ENCODE data around the gene NR1H3.

NR1H3 gene

DNA sequence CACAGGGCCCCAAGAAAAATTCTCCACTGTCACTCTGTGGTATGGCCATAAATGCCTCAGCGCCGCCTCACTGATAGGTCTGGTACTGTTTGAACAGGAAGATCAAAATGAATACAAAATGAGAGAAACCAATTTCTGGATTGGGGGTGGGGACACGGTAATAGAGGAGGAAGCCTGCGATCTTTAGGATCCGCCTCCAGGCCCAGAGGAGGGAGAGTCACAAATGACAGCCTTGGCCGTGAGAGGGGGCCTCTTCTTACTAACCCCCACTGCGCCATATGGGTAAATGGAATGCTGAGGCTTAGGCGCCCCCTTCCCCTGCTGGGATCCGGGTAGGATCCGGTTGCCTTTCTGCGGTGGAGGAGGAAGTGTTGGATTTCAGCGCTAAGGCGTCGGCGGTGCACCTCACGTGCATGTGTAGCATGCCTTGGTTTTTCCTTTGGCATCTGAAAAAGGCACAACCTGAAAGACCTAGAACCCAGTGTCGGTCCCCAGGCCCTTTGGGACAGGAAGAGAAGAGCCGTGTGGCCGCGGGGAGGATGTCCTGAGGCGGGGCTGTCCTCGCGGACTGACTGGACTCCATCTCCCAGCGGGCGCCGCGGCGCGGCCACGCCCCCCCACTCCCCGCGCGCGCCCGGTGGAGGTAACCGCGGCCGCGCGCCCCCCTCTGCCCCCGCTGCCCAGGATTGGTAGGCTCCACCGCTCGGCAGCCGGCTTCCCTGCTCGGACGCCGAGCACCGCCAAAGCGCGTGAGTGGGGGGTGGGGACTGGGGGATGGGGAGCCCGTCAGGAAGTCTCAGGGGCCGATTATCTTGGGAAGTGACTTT lies 11.4 kb downstream of the NR1H3 start:
- peak in 57 of 58 donors; percentile 38 to 98 (median 87) for DNase-seq

DNA sequence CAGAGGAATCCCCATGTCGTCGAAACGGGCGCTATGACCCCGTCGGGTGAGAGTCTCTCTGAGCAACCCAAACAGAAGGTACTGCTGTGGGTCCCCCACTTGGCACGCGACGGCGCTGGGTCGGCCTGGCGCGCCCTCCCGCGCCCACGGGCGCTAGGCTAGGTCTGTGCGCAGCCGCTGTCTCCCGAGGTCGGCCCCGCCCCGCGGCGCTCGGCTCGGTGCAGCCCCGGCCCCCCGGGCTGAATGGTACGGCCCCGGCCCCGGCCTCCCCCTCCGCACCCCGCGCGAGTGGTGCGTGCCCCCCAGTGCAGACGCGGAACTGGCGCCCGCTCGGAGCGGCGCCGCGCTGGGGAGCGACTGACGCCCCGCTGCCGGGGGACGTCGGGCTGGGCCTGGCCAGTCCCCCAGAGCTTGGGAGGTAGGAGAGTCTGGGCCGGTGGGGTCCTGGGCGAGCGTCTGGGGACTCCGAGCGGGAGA lies 12.1 kb downstream of the NR1H3 start, which contains the start of gene MADD:
MADD (plus strand) TSS at position 305 of the 477 bp plus-strand sequence.
- DNase-seq: peak in 57 of 58 donors; percentile 36 to 96 (median 87)

DNA sequence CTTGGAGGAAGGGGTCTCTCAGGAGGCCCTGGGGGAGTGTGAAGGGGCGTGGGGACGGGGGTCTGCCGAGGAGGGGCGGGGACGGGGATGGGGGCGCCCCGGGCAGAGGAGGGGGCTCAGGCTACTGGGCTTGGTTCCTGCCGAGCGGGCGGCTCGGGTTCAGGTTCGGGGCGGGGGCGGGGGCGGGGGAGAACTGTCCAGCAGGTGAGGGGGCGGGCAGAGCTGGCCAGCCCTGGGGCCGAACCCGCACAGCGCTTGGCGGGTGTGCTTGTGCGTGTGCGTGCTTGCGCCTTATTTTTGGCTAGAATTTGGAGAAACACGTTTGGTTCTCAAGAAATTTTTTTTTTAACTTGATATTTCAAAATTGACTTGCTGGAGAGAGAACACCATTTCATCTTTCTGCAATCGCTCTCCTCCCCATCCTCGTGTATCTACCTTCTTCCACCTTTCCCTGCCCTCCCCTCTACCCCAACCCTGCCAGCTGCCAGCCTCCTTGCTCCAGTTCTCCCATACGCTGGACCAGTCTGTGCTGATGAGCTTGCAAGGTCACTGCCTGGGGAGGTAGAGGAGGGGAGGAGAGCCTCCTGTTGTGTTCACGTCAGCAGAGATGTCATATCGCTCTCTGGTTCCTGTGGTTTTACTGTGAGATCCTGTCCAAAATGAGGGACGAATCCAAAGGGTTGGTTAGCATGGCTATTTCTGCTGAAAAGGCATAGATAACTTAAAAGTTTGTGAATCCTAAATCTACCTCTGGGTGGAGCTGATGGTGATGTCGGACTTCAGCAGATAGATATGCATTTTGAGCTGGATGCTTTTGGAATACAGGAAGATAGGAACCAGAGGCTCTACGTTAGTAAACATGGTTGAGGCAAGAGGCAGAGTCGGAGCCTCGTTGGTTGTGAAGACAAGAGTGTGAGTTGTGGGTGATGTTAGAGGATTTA lies 12.8 kb downstream of the NR1H3 start:
- DNase-seq: peak in 26 of 58 donors; percentile 7 to 60 (median 23)

DNA sequence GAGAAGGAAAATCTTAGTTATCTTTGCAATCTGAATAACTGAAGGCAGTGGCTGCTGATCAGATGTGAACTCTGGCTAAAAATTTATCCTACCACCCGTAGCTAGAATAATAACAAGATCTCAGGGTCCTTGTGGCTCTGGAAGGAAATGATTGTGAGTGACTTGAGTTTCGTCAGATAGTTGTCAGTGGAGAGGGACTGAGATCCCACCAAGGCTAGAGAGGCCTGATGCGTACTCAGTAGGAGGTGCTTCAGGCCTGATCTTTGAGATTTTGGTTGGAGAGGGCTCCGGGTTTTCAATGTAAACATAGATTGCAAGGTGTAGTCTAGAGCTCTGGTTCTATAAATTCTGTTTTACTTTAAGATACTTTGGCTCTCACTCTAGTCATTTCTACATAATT lies 13.5 kb downstream of the NR1H3 start:
- DNase-seq: no peak

DNA sequence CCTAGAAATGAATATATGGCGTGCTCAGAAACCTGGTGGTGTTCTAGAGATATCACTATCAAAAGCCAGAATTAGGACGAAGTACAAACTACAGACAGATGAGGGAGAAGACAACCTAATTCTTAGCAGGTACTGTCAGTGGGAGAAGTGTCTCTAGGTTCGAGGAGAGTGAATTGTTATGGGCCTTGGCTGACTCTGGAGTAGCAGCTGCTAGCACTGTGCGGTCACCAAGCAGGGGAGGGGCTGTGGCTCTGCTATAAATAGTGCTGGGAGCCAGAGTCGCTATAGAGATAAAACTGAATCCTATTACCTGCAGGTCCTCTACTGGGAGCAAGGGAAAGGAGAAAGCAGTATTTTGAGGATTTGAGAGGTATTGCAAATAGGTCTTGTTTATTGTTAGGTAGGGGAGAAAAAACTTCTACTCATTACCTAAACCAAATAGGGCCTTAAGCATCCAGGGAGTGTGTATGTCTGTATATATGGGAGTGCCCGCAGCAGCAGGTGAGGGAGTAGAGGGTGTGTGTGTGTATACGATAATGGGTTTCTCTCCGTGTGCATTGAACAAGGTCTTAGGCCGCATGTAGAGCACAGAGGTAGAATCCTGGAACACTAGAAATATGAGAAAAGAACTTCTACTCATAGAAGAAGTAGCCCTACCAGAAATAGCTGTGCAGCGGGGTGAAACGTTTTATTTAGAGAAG lies 14.3 kb downstream of the NR1H3 start:
- DNase-seq: peak in 14 of 58 donors; percentile 4 to 35 (median 19)

DNA sequence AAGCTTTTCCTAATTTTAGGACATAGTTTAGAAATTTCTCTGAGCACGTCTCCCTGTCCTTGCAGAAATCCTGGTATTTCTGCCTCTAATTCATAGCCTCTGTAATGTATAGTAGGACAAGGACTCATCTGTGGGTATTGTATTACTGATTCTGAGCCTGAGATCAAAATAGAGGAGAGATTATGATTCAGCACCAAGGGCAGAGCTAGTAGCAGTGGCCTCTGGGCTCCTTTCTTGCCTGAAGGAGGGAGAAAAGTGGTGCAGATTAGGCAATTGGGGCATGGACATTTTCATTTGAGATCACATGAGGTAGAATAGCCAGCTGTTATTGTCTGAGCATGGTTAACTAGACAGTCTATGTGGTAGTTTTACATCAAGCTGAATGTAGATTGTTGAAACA lies 14.9 kb downstream of the NR1H3 start:
- DNase-seq: no peak

DNA sequence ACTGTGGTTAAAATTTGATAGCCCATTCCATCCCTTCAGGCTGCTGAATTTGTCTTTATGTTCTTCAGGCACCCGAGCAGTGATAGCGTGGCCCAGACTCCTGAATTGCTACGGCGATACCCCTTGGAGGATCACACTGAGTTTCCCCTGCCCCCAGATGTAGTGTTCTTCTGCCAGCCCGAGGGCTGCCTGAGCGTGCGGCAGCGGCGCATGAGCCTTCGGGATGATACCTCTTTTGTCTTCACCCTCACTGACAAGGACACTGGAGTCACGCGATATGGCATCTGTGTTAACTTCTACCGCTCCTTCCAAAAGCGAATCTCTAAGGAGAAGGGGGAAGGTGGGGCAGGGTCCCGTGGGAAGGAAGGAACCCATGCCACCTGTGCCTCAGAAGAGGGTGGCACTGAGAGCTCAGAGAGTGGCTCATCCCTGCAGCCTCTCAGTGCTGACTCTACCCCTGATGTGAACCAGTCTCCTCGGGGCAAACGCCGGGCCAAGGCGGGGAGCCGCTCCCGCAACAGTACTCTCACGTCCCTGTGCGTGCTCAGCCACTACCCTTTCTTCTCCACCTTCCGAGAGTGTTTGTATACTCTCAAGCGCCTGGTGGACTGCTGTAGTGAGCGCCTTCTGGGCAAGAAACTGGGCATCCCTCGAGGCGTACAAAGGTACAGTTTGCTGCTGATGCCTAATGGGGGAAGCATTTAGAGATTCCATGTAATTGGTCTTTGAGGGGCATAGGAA lies 16.9 kb downstream of the NR1H3 start:
- DNase-seq: no peak

DNA sequence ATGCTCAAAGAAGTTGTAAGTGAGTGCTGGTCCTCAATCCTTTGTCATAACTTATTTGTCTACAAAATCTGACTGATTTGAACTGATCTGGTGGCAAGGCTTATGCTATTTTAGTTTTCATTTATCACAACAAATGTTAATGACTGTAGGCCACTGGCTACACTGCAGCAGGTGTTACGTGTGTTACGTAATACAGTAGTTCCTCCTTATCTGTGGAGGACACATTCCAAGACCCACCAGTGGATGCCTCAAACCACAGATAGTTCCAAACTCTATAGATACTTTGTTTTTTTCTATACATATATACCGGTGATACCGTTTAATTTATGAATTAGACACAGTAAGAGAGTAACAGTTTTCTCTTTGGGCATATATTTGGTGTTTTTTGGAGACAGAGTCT lies 19.1 kb downstream of the NR1H3 start:
- no peak for DNase-seq

DNA sequence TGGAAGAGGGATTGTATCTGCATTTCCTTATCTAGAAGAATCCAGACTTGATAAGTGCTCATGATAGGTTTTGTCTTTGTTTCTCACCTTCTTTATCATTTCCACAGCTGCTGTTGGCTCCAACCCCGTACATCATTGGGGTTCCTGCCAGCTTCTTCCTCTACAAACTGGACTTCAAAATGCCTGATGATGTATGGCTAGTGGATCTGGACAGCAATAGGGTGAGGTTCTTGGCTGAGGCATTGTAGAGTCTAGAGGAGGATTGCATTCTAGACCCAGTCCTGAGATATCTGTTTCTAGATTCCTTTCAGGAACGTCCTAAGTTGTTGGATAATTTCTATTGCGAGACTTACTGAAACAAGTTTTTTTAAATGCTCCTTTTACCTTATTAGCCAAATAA lies 20.3 kb downstream of the NR1H3 start:
- no peak for DNase-seq

DNA sequence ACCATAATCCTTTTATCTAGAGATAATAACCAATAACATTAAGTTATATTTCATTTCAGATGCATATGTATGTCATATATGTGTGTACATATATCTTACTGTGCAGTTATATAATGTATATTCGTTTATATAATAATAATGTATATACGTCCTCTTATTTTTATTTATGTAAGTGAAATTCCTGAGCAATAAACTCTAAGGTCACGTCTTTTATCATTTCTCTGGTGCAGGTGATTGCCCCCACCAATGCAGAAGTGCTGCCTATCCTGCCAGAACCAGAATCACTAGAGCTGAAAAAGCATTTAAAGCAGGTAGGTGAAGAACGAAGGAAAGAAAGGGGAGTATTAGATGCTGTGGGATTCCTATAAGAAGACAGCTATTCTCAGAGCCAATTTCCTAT lies 21.0 kb downstream of the NR1H3 start:
- no peak for DNase-seq

DNA sequence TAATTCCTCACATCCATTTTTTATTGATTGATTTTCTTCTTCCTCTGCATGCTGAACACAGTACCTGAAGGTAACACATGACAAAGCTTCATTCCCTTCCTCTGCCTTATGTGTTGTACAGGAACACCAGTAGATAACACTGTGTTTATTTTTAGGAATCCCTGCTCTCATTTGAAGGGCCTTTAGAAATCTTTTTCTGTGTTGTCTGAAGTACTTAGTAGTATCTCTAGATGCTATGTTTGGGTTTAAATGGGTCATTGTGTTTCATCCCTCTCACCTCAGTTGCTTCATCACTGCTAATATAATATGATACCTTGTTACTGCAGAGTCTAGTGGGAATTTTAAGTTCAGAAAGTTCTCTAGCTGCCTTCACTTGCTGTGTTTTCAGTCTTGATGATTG lies 22.3 kb downstream of the NR1H3 start:
- DNase-seq: no peak

DNA sequence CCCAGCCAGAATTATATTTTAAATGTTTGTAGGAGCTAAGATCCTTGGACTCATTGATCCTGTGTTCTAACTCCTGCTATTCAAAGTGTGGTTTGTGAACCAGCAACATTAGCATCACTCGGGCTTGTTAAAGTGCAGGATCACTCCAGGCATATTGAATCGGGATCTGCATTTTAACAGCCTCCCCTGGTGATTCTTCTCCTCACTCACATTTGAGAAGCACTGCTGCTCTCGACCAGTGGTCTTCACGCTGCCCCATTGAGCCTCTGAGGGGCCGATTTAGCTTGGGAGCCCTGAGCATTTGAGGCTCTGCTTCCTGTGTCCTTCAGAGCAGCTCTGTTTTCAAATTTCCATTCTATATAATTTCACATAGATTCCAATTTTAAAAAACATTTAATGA lies 23.1 kb downstream of the NR1H3 start:
- DNase-seq: no peak

DNA sequence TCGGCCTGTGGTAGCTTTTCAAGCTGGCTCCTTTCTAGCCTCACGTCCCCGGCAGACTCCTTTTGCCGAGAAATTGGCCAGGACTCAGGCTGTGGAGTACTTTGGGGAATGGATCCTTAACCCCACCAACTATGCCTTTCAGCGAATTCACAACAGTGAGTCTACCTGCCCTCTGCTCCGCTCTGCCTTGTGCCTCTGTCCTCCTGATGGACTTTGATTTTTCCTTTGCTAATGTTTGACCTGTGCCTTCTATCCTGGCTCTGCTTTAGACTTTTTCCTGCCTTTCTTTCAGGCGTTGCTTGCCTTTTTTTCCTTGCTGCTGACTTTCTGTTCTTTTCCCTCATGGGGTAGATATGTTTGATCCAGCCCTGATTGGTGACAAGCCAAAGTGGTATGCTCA lies 24.7 kb downstream of the NR1H3 start:
- DNase-seq: no peak

DNA sequence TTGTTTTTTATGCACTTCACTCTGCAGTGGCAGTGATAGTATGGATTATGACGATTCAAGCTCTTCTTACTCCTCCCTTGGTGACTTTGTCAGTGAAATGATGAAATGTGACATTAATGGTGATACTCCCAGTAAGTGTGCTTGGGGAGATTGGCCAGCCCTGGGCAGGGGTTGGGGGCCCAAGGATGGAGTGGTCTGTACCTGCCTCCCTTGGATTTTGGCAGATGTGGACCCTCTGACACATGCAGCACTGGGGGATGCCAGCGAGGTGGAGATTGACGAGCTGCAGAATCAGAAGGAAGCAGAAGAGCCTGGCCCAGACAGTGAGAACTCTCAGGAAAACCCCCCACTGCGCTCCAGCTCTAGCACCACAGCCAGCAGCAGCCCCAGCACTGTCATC lies 26.4 kb downstream of the NR1H3 start:
- DNase-seq: no peak

DNA sequence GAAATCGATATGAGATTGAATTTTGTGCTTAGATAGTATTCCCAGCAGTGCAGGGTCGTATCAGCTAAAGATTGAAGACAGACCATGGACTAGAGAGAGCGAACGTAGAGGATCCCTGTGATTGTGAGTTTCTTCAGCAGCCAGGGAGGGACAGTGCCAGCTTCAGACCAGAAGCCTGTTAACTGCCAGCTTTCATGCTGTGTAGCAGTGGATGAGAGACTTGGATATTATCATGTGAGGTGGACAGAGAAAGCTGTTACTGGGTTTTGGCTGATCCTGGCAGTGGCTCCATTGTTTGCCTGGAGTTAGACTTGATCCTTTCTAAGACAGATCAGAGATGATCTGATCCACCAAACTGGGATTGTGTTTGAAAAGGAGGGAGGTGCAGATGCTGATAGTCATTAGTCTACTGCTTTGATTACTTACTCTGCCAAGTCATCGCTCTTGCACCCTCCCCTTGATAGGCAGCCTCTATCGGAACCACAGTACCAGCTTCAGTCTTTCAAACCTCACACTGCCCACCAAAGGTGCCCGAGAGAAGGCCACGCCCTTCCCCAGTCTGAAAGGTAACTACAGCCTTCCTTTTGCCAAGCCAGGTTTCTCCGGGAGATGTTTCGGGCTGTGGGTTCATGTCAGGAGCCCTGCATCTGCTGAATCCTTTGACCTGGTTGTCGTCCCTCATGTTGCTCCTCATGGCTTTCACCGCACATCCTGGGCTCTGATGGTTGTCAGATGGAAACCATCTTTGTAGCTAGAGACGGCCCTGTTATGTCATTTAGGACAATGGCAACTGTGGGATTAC lies 28.4 kb downstream of the NR1H3 start:
- DNase-seq: no peak

DNA sequence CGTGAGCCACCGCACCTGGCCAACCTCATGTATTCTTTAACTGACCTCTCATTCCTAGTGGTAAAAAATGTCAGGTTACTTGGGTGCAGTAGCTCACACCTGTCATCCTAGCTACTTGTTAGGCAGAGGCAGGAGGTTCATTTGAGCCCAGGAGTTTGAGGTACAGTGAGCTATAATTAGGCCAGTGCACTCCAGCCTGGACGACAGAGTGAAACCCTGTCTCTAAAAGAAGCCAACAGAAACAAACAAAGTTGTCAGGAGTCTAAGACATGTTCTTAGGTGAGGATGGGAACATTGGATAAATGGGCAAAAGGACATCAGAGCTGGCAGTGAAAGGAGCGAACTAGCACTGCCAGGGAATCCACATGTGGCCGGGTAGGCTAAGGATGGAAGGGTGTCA lies 30.3 kb downstream of the NR1H3 start:
- no peak for DNase-seq

DNA sequence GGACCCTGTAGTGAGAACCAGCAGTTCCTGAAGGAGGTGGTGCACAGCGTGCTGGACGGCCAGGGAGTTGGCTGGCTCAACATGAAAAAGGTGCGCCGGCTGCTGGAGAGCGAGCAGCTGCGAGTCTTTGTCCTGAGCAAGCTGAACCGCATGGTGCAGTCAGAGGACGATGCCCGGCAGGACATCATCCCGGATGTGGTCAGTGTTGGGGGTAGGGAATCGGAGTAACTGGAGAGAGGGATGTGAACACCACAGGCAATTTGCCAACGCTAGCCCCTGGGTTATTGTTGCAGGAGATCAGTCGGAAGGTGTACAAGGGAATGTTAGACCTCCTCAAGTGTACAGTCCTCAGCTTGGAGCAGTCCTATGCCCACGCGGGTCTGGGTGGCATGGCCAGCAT lies 32.1 kb downstream of the NR1H3 start:
- no peak for DNase-seq

DNA sequence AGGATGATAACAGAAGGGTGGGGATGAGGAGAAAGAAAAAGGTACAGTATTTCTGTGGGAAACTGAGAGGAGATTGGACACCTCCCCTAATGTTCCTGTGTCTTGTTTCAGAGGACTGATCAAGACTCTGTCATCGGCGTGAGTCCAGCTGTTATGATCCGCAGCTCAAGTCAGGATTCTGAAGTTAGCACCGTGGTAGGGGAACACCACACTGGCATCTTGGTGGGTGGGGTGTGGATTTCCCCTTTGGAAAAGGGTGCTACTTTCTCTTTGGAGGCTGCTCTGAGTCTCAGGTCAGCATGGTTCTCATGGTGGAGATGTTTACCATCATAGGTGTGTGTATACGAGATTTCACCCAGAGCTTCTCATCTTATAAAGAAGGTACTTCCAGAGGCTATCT lies 37.6 kb downstream of the NR1H3 start:
- no peak for DNase-seq

DNA sequence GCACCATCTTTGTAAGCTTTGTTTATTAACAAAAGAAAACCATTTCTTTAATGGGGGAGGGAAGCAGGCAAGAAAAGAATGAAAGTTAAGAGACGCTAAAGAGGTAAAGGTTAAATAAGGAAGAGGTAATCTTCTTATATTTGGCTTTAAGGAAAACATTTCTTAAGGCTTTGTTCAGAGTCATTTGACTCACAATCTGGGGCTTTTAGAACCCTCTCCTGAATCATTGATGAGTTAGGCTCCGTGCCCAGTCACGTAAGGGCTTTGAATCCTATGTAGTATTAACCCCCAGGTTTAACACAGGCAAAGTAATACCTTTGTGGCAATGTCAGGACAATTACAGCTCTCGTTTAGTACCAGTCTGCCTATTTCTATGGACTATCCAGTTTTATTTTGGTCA lies 38.2 kb downstream of the NR1H3 start:
- DNase-seq: no peak

DNA sequence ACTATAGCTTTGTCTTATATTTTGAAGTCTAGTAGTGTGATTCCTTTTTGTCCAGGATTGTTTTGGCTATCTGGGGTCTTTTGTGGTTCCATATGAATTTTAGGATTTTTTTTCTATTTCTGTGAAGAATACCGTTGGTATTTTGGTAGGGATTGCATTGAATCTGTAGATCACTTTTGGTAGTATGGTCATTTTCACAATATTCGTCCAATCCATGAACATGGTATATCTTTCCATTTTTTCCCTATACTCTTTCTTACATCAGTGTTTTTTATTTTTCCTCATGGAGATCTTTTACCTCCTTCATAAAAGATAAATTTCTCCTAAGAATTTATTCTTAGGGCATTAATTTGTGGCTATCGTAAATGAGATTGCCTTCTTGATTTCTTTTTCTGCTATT lies 41.3 kb downstream of the NR1H3 start:
- no peak for DNase-seq
